Osteoblast (primary cell): ENCODE data around the gene AP1S3. TPM values are rescaled to one million over a fixed set of nuclear protein-coding genes. Genes with fewer than 3 reads are reported as not detected.
A peak's percentile ranks its signal among the peaks of the same experiment; 100 is the strongest.
"Not testable (repeated sequence)": the region's sequence is repeated elsewhere in the genome, so short reads cannot be mapped to it uniquely, and the experiment has no call there.

ENCODE experiments used
- DNase-seq: peaks from one replicate; pipeline ENCODE4 v3.0.0; 2011; ENCODE audit warnings: low spot score, mixed read lengths; ENCODE audit not compliant: insufficient read length; ENCODE audit errors: missing footprints
- H2AFZ ChIP-seq: 2 replicates; pipeline ENCODE4 v1.6.0; 2011; ENCODE audit warnings: mild to moderate bottlenecking, low read length
- H3K27ac ChIP-seq: 2 replicates; pipeline ENCODE4 v1.5.1; 2011; ENCODE audit warnings: mild to moderate bottlenecking, low read depth, low read length, moderate library complexity
- H3K27me3 ChIP-seq: 2 replicates; pipeline ENCODE4 v1.6.0; 2012; ENCODE audit warnings: mild to moderate bottlenecking, control low read depth, inconsistent platforms, low read length, moderate library complexity; ENCODE audit not compliant: insufficient read depth
- H3K36me3 ChIP-seq: 2 replicates; pipeline ENCODE4 v1.5.1; 2011; ENCODE audit warnings: mild to moderate bottlenecking, low read length, control low read depth, moderate library complexity; ENCODE audit not compliant: insufficient read depth
- H3K4me1 ChIP-seq: 2 replicates; pipeline ENCODE4 v1.5.1; 2011; ENCODE audit warnings: mild to moderate bottlenecking, low read length, control low read depth, moderate library complexity; ENCODE audit not compliant: insufficient read depth
- H3K4me2 ChIP-seq: 2 replicates; pipeline ENCODE4 v1.6.0; 2011; ENCODE audit warnings: mild to moderate bottlenecking, low read length; ENCODE audit not compliant: insufficient read depth
- H3K4me3 ChIP-seq: fragments of 200-600 bp; sonication (generic); 3 replicates; pipeline ENCODE4 v1.5.1; 2012; ENCODE audit warnings: mild to moderate bottlenecking, low read length, inconsistent platforms; ENCODE audit not compliant: insufficient read depth
- H3K79me2 ChIP-seq: 2 replicates; pipeline ENCODE4 v1.6.0; 2012; ENCODE audit warnings: mild to moderate bottlenecking, low read length, control low read depth, inconsistent platforms; ENCODE audit not compliant: insufficient read depth
- H3K9me3 ChIP-seq: 2 replicates; pipeline ENCODE4 v1.5.1; 2011; ENCODE audit warnings: low read depth, low read length, control low read depth
- H4K20me1 ChIP-seq: 2 replicates; pipeline ENCODE4 v1.6.0; 2012; ENCODE audit warnings: mild to moderate bottlenecking, low read length, control low read depth; ENCODE audit not compliant: insufficient read depth
- CTCF ChIP-seq: IDR thresholded peaks from 2 replicates; pipeline ENCODE4 v1.5.1; 2011; ENCODE audit warnings: mild to moderate bottlenecking, low read depth, low read length, moderate library complexity; ENCODE audit errors: extremely low read depth
- total RNA-seq: library from RNA; depleted of rRNA; stranded (reverse); fragments of >200 nt; gene quantifications from 2 replicates; pipeline ENCODE4 v1.2.3, GENCODE V29; 2012

Gene AP1S3
- total RNA-seq, 1 donor, result 2.2 TPM

DNA sequence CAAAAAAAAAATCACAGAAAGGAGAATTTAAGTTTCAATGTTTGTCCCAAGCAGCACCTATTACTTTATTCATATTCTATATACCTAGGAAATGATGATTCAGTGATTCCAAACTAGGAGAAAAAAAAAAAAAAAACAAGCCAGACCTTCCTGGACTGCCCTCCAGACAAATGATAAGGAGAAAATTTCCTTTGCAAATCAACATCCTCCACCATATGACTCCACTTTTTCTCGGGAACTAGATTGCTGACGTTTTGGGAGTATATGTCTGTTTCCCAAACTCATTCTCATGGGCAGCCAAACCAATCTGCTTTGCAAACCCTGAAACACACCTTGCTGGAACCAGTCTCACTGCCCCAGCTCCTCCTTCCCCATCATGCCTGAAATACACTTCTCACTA lies 16.8 kb downstream of the AP1S3 start:
- no peaks in the 10 kb centered on the region for H3K36me3 ChIP-seq
- H3K79me2 ChIP-seq, result peaks cover 14% of the 10 kb centered on the region
- H3K4me2 ChIP-seq, result no peak overlapping the region
- no peak overlapping the region for H2AFZ ChIP-seq
- no peaks in the 10 kb centered on the region for H4K20me1 ChIP-seq
- H3K4me1 ChIP-seq, result peaks cover 15% of the 10 kb centered on the region
- no peaks in the 10 kb centered on the region for H3K27me3 ChIP-seq
- no peaks in the 10 kb centered on the region for H3K9me3 ChIP-seq
- no peak for DNase-seq
- H3K4me3 ChIP-seq, result no peak overlapping the region
- H3K27ac ChIP-seq, result no peak overlapping the region
- no peak for TF ChIP-seq CTCF

GRCh38 chr2:223819891-223820290 lies 17.5 kb downstream of the AP1S3 start:
- Histone ChIP-seq H4K20me1 (no peaks in the 10 kb centered on the region), H3K4me1 (peaks cover 21% of the 10 kb centered on the region), H3K27me3 (no peaks in the 10 kb centered on the region), H3K4me3 (no peak overlapping the region), H2AFZ (no peak overlapping the region), H3K9me3 (no peaks in the 10 kb centered on the region), H3K4me2 (no peak overlapping the region), H3K36me3 (no peaks in the 10 kb centered on the region), H3K79me2 (peaks cover 14% of the 10 kb centered on the region), H3K27ac (no peak overlapping the region)
- no peak for TF ChIP-seq CTCF
- no peak for DNase-seq

GRCh38 chr2:223815884-223816570 lies 21.4 kb downstream of the AP1S3 start:
- peaks cover 51% of the 10 kb centered on the region for H3K4me1 ChIP-seq
- no peaks in the 10 kb centered on the region for H3K36me3 ChIP-seq
- no peak for TF ChIP-seq CTCF
- H3K79me2 ChIP-seq, result peaks cover 11% of the 10 kb centered on the region
- H3K27me3 ChIP-seq, result no peaks in the 10 kb centered on the region
- H2AFZ ChIP-seq, result no peak overlapping the region
- H3K4me2 ChIP-seq, result peak overlapping the region; percentile 72
- DNase-seq, result no peak
- no peak overlapping the region for H3K4me3 ChIP-seq
- no peaks in the 10 kb centered on the region for H3K9me3 ChIP-seq
- H4K20me1 ChIP-seq, result no peaks in the 10 kb centered on the region
- H3K27ac ChIP-seq, result peak overlapping the region; percentile 82

DNA sequence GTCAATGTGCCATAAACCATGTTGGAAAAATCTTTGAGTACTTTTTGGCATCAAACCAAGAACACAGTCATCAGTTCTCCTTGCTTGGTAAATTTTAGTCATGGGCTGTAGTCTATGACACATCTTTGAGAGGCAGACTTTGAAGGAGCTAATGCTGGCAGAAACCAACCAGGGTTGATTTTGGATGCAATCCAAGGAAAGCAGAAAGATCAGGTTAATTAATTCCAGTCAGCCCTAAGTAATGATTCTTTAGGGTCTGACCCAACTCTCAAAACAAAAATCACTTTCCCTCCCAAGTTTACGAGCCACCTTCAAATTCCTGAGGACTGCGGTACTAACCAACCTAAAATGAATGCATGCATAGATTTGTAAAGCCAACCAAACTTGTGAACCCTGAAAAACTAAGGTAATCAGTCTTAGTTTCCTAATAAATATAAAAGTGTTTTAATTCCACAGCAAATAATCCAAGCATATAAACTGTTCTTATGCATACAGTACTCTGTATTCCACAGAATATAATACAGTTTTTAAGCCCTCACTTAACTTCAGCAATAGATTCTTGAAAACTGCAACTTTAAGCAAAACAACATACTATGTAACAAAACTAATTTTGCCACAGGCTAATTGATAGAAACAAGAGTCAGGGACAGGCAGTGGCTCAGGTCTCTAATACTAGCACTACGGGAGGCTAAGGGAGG lies 22.0 kb downstream of the AP1S3 start:
- Histone ChIP-seq H3K4me1 (peaks cover 51% of the 10 kb centered on the region), H3K9me3 (no peaks in the 10 kb centered on the region), H4K20me1 (no peaks in the 10 kb centered on the region), H3K27me3 (no peaks in the 10 kb centered on the region), H3K79me2 (peaks cover 11% of the 10 kb centered on the region), H3K27ac (peak overlapping the region; percentile 82), H3K4me3 (peak overlapping the region; percentile 30), H2AFZ (no peak overlapping the region), H3K4me2 (peak overlapping the region; percentile 72), H3K36me3 (no peaks in the 10 kb centered on the region)
- TF ChIP-seq CTCF, result no peak
- peak; percentile 85 for DNase-seq

- Histone ChIP-seq H3K4me1 (peaks cover 51% of the 10 kb centered on the region), H3K4me2 (peak overlapping the region; percentile 72), H3K27ac (peak overlapping the region; percentile 82), H3K79me2 (peaks cover 11% of the 10 kb centered on the region)
- DNase-seq, H3K9me3 ChIP-seq, H3K4me3 ChIP-seq, H3K27me3 ChIP-seq, H2AFZ ChIP-seq, H3K36me3 ChIP-seq, H4K20me1 ChIP-seq: not testable (repeated sequence)
Measured at GRCh38 chr2:223814764-223815163, 22.6 kb downstream of the AP1S3 start.
